HG02610 (cell line): ENCODE data around the gene TSPAN19.
A peak's percentile ranks its signal among the peaks of the same experiment; 100 is the strongest.
"Not testable (repeated sequence)": the region's sequence is repeated elsewhere in the genome, so short reads cannot be mapped to it uniquely, and the experiment has no call there.

Experiments used
- ATAC-seq: cut with Tn5 transposase; IDR thresholded peaks from one replicate; pipeline ENCODE4 v1.9.1; 2021; ENCODE audit warnings: mild to moderate bottlenecking, moderate library complexity; ENCODE audit not compliant: unreplicated experiment

TSPAN19 gene

DNA sequence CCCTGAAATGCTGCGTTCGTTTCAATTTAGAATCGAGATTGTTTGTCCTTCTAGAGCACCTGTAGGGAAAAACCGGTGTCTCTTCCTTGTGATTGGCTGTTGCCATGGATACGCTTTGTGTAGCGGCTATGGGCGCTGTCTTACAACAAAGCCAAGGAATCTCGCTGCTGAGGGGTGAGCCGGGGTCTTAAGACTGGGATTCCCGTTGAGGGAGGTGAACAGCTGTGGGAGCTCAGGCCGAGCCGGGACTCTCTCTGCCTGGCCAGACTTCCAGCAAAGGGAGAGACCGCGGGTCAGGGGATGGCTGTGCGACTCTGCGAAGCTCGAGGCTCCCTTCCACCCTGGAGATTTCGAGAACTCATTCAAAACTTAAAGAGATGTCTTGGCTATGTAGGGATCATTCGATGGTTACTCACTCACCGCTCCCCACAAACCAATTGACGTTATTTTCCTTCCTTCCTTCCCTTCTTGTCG lies at the start of gene TSPAN19, which contains the start of gene LRRIQ1:
TSS of gene TSPAN19 (minus strand) at position 44 of the 474 bp plus-strand sequence. CDS start 6,331 bp downstream, outside the sequence.
TSS of gene LRRIQ1 (plus strand) at position 118 of the 474 bp plus-strand sequence. CDS start 1,826 bp downstream, outside the sequence.
- ATAC-seq = peak; percentile 99

DNA sequence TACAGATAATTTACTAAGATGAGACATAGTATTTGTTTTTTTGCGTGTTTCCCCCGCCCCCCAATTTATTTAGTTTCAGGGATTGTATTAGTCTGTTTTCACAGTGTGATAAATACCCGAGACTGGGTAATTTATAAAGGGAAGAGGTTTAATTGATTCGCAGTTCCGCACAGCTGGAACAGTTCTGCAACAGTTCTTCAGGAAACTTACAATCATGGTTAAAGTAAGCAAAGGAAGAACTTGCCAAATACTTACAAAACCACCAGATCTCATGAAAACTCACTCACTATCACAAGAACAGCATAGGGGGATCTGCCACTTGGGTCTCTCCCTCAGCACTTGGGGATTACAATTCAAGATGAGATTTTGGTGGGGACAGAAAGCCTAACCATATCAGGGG lies 49.0 kb upstream of the TSPAN19 start:
- ATAC-seq = no peak

DNA sequence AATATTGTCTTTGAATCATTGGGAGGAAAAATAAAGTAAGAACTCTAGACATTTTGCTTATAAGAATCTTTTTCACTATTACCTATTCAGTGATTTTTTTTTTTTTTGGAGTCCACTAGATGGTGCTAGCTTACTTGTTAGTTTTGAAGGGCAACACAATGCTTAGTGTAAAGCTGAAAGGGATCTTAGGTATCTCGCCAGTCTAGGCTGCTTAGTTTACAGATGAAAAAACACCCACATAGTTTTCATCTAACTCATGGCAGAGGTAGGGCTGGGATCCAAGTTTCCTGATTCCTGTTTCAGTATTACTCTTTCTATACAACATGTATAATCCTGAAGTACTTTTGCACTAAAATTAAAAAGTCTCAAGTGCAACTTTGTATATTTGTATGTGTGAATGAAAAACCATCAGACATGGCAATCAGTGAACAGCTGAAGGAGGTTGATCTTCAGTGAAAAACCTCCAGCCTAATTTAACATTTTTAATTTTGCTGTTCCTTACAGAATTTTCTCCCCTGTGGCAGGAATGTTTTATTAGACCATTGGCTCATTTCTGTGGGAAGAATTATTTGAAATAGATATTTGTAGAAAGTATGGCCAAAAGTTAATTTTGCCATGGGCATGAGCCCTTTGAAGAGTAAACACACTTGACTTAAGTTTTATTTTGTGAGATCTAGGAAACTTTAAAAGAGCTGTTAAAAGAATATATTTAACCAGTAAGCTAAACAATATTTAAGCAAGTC lies 40.8 kb upstream of the TSPAN19 start:
- ATAC-seq = peak; percentile 67

DNA sequence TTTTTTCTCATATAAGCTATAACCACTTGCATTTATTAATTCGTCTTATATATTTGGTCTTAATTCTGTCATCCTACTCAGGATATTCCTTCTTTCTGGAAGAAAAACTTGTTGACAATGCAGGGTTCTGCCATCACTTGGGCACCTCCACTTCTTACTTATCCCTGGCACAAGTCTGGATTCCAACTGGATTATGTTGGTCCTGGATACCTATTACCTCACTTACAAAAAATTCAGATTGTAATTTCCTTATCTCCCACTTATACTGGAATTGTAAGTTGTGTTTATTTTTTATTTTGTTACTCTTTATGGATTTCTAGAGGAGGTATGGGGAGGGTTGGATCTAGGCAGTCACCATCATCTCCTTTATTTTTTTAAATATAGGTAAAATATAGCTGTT lies 36.7 kb upstream of the TSPAN19 start:
- ATAC-seq = no peak

DNA sequence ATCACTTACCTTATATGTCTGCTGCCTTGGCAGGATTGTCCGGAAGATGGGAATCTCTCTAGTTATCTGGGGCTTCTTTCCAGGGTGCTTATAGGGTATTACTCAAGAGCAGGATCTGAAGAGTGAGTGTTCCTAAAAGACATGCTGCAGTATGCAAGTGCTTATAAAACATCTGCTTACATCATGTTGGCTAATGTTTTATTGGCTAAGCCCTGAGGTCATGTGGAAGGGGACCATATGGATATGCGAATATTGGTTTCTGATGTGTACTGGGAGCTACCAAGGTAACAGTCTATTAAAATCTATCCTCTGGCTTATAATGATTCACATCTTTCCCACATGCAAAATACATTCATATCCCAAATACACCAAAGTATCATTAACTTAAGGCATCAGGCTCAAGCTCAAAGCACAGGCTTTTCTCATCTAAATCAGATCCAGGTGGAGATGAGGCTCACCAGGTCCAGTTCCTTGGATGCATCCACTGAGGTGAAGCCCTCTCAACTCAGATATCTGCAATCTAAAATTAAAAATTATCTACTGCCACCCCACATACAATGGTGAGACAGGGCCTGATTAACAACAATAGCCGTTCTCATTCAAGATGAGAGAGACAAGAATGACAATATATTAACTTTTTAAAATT lies 29.9 kb upstream of the TSPAN19 start:
- no peak for ATAC-seq

DNA sequence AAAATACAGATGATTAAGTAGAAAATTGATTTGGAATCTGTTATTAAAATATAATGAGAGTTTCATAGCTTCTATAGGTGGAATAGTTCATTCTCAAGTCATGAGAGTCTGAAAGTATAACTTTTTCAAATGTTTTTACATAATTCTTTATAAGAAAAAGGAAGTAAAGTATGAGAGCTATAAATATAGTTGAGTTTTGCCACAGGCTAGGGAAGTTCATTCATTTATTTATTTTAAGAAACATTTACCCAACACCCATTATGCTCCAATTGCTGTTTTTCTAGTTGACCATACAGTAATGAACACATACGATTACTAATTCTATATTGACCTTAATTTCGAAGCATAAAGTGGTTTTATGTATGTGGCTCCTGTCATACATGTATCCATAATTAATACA lies 24.8 kb upstream of the TSPAN19 start:
- ATAC-seq = no peak

DNA sequence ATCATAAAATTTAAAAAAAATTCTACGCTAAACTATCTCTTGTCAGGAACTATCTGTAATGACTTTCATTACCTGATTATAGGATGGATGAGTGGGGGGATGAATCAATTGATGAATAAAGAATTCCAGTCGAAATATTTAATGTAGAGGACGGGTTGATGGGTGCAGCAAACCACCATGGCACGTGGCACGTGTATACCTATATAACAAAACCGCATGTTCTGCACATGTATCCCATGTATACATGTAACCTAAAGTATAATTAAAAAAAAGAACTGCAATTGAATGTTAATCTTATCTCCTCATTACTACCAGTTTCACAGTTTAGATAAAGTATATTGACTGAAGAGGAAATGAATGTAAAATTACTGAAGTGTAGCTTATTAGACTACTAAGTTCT lies 23.5 kb upstream of the TSPAN19 start:
- no peak for ATAC-seq

DNA sequence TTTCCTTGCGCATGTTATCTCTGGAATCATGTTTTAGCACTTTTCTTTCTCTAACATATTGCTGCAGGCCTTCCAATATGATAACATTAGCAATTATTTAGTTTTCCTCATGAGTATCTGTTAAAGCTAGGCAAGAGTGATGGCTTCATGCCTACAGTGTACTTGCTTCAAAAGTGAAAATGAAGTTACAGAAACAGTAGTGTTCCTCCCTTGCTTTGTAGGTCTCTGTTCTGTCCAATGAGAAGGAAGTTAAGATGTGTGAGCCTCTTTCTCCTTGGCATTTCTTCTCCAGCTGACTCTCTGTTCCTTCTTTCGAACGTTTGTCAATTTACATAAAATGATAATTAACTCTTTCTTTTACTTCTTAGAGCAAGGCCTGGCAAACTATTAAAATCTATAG lies 22.3 kb upstream of the TSPAN19 start:
- no peak for ATAC-seq

DNA sequence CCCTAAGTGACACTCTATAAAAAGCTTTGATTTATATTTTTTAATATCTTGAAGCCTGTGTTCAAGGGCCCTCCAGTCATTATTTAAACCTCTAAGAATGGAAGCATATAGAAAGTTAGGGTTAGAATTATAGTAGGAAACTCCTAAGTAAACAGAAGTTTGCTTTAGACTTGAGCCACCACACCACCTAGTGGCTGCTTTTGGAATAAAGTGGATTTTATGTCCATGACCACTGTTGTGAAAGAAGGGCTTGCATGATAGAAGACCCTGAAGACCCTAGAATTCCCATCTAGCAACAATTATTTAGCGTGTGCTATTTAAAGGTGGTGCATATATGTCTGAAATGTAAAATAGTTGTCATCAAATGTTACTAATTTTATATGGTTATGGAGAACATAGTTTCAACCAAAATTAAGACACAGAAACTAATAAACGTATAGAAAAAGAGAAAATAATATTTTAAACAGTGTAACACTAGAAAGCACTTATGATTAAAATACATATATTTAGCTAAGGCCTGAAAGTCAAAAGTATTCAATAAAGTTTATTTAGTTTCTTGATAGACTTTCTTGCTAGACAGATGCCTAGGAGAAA lies 21.4 kb upstream of the TSPAN19 start:
- peak; percentile 85 for ATAC-seq

DNA sequence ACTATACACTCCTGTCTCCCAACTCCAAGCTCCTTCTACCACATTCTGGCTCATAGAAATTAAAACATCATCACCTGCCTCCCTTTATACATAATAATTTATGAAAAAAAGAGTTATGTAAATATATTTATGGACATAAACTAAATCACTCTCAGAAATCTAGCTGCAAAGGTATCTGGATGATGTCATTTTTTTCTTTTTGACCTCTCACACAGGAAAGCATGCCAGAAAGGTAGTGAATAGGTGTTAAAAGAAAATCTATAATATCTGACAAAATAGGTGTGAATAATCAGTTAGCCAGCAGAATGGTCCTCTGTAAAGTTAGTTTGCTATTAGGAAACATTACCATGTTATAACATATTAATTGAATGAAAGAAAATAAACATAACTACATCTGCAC lies 7.8 kb upstream of the TSPAN19 start:
- no peak for ATAC-seq

DNA sequence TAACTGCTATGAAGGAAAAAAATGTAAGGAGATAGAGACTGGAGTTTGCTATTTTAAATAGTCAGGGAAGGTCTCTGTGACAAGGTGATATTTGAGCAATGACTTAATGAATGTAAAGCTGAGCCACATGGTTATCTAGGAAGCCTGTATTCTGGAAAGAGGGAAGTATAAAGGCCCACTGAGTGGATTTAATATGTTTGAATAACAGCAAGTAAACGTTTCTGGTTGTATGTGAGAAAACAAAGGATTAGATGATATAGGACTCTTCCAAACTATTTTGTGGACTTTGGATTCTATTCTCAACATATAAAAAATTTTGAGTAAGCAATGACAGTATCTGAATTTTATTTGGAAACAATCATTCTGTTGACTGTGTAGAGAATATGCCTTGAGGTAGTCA lies 5.3 kb upstream of the TSPAN19 start:
- no peak for ATAC-seq

DNA sequence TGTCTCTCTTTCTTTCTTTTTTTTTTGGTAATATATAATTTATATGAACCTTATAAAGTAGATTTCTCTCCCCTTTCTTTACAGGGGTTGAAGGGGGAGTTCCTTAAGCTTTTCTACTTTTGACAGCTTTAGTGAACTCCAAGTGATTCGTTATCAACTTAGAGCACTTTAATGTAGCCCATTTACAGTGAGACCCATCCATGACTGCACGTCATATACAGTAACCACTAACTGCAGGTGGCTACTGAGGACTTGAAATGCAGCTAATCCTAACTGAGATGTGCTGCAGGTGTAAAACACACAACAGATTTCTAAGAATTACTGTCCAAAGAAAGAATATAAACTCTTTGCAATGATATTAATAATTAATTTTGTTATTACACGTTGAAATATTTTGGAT lies 656 bp upstream of the TSPAN19 start:
- no peak for ATAC-seq

DNA sequence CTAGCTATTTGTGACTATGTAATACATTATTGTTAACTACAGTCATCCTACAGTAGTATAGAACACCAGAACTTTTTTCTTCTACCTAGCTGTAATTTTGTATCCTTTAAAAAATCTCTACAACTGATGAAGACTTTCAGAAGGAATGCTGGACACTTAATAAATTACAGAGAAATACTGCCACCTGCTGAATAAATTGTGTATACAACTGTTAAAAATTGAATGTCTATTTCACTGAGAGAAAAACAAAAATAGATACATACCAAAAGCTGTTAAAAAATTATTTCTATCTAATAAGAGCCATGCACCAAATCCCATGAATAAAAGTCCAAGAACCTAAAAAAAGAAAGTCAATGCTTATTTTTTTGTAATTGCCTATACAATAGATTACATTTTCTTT lies 6.6 kb downstream of the TSPAN19 start:
- no peak for ATAC-seq

DNA sequence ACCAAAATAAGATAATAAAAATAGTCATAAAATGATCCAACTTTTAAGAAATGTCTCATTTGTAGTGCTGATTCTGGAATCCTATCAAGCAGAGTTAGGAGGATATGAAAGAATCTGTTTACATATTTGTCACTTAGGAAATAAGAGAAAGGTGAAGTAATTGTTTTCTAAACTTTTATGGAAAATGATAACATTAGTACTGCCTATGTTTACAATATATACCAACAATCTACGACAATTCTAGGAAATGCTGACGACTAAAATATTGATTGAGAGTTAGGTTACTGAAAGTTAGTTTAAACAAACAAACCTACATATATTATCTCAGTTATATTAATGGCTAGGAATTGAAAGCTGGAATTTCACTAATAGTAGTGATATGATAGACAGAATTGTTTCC lies 18.0 kb downstream of the TSPAN19 start:
- no peak for ATAC-seq

DNA sequence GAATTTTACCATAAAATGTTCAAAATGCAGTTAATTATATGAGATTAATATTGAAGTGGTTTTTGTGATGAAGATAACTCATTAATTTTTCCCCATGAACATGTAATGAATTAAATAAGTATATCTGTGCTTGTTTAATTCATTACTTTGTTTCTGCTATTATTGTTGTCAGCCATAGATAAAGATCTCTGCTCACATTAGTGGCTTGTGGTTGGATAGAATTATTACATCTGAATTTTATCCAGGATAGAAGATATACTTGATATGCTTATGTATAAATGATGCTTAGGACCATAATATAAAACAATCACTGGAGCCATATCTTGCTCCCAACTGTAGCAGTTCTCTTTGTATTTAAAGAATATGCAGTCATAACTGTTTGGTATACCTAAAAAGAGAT lies 18.5 kb downstream of the TSPAN19 start:
- no peak for ATAC-seq

DNA sequence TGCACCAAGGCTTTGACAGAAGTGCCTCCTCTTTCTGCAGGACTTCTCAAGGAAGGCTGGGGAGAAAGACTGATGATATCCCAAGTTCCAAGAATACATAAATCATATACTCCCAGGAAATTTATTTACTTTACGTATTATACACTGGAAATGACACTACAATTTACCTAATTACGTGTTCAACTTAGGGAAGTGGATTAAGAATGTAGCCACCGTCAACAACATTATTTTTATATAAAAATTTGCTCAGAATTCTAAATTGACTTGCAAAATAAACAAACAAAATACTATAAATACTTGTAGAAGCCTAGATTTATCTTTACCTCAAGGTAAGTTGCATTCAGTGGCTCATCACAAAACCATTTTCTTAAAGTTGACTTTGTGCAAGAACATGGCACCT lies 18.9 kb downstream of the TSPAN19 start:
- ATAC-seq = no peak

DNA sequence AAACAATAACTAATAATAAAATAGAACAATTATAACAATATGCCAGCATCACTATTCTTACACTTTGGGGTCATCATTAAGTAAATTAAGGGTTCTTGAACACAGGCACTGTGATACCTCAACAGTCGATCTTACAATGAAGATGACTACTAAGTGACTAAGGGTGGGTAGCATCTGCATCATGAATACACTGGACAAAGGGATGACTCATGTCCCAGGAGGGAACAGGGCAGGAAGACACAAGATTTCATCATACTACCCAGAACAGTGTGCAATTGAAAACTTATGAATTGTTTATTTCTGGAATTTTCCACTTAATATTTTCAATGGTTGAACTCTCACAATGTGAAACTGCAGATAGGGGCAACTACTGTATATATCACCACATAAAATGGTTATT lies 19.7 kb downstream of the TSPAN19 start:
- no peak for ATAC-seq

DNA sequence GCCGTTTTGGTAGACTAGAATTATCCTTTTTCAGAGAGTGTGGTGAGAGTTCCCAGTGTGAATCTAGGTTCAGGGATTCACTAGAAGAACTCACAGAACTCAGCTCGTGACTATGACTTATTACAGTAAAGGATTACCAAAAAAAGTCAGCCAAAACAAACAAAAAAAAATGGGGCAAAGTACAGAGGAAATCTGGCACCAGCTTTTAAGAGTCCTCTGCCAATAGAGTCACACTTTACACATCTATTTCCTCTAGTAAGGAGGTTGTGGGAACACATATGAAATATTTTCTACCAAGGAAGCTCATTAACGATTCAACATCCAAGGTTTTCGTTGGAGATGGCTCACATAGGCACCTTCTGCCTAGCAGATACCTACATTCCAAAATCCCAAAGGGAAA lies 28.2 kb downstream of the TSPAN19 start:
- ATAC-seq = no peak

DNA sequence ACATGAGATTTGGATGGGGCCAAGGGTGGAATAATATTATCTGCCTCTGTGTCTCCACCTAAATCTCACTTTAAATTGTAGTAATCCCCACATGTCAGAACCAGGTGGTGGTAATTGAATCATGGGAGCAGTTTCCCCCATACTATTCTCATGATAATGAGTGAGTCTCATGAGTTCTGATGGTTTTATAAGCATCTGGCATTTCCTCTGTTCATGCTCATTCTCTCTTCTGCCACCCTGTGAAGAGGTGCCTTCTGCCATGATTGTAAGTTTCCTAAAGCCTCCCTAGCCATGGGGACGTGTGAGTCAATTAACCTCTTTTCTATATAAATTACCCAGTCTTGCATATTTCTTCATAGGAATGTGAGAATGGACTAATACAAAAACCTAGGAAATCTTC lies 29.9 kb downstream of the TSPAN19 start:
- no peak for ATAC-seq

DNA sequence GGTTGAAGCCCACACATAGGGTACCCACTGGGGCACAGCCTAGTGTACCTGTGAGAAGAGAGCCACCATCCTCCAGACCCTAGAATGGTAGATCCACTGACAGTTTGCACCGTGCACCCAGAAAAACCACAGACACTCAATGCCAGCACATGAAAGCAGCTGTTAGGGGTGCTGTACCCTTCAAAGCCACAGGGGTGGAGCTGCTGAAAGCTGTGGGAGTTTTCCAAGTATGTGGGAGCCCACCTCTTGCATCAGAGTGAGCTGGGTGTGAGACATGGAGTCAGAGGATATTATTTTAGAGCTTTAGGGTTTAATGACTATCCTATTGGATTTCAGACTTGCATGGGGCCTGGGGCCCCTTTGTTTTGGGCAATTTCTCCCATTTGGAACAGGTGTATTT lies 30.5 kb downstream of the TSPAN19 start:
- no peak for ATAC-seq

DNA sequence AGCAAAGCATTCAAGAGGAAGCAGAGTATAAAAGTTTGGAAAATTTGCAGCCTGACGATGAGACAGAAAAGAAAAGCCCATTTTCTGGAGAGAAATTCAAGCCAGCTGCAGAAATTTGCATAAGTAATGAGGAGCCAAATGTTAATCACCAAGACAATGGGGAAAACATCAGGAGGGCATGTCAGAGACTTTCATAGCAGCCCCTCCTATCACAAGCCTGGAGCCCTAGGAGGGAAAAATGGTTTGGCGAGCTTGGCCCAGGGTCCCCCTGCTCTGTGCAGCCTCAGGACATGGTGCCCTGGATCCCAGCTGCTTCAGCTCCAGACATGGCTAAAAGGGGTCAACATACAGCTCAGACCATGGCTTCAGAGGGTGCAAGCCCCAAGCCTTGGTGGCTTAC lies 31.0 kb downstream of the TSPAN19 start:
- not testable (repeated sequence) for ATAC-seq

DNA sequence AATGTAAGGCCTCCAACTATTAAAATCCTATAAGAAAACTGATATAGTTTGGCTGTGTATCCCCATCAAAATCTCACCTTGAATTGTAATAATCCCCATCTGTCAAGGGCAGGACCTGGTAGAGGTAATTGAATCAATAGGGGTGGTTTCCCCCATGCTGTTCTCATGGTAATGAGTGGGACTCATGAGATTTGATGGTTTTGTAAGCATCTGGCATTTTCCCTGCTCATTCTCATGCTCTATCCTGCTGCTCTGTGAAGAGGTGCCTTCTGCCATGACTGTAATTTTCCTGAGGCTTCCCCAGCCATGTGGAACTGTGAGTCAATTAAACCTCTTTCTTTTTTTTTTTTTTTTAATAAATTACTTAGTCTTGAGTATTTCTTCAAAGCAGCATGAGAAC lies 31.9 kb downstream of the TSPAN19 start:
- no peak for ATAC-seq
